HG03342 (cell line): ENCODE measurements around the gene DNAJC11.
A peak's percentile ranks its signal among the peaks of the same experiment; 100 is the strongest.

Experiments
- ATAC-seq: cut with Tn5 transposase; IDR thresholded peaks from one replicate; pipeline ENCODE4 v1.9.1; 2021; ENCODE audit warnings: mild to moderate bottlenecking, moderate library complexity; ENCODE audit not compliant: unreplicated experiment

The DNAJC11 gene

GRCh38 chr1:6627841-6628545 is 73.6 kb downstream of the DNAJC11 start:
- ATAC-seq, result no peak

GRCh38 chr1:6627031-6627430 is 74.6 kb downstream of the DNAJC11 start:
- ATAC-seq, result no peak

GRCh38 chr1:6625584-6626149 is 75.9 kb downstream of the DNAJC11 start:
- ATAC-seq, result peak; percentile 25

- ATAC-seq, result peak; percentile 75
Measured at GRCh38 chr1:6624710-6625583, 76.7 kb downstream of the DNAJC11 start, which contains the start of gene THAP3. TSS of gene THAP3 (plus strand) at chr1:6624868. CDS start at chr1:6625219, 351 bp downstream.

- no peak for ATAC-seq
Measured at GRCh38 chr1:6623269-6623965, 78.2 kb downstream of the DNAJC11 start.

GRCh38 chr1:6622396-6623152 is 79.0 kb downstream of the DNAJC11 start:
- ATAC-seq, result no peak

GRCh38 chr1:6621429-6622391 is 79.9 kb downstream of the DNAJC11 start:
- ATAC-seq, result no peak

- ATAC-seq, result no peak
Measured at GRCh38 chr1:6619045-6619444, 82.6 kb downstream of the DNAJC11 start.

GRCh38 chr1:6614929-6615785 is 86.5 kb downstream of the DNAJC11 start:
- ATAC-seq, result no peak

GRCh38 chr1:6614019-6614928 is 87.3 kb downstream of the DNAJC11 start:
- no peak for ATAC-seq

- peak; percentile 89 for ATAC-seq
Measured at GRCh38 chr1:6613361-6614018, 88.1 kb downstream of the DNAJC11 start, which contains the start of gene PHF13. TSS of gene PHF13 (plus strand) at chr1:6613731. CDS start at chr1:6614067, 336 bp downstream.

GRCh38 chr1:6612641-6613360 is 88.8 kb downstream of the DNAJC11 start:
- ATAC-seq, result peak; percentile 25

- no peak for ATAC-seq
Measured at GRCh38 chr1:6603915-6604558, 97.6 kb downstream of the DNAJC11 start.

- ATAC-seq, result peak; percentile 34
Measured at GRCh38 chr1:6603238-6603914, 98.2 kb downstream of the DNAJC11 start.
